Mesenteric fat pad (tissue), 1 donor: ENCODE results near the gene ISLR2. TPM values are rescaled to one million over a fixed set of nuclear protein-coding genes. Genes with fewer than 3 reads are reported as not detected.

Experiments
- DNase-seq: peaks from one replicate; pipeline ENCODE4 v3.0.0-alpha.2; 2020; ENCODE audit warnings: low spot score
- total RNA-seq: library from RNA; stranded (reverse); fragmentation: NEBNext Ultra II Directional; extraction: Animal tissue kit (Norgen Biotek cat#: 25700); gene quantifications from one replicate; pipeline ENCODE4 v1.2.1, GENCODE V29; 2021
- donor health status: DM: yes; HTN: yes; CAD: no.

ISLR2 gene
- total RNA-seq, 1 donor from 2014 or later = 0.61 TPM

- DNase-seq = peak; percentile 82
These were observed 45.1 kb downstream of the ISLR2 start for GRCh38 chr15:74175271-74176191.

GRCh38 chr15:74176262-74177214 is 46.2 kb downstream of the ISLR2 start:
- DNase-seq = peak; percentile 71

- DNase-seq = peak; percentile 69
These were observed 48.1 kb downstream of the ISLR2 start for GRCh38 chr15:74178326-74179100.

- peak; percentile 94 for DNase-seq
These were observed 48.9 kb downstream of the ISLR2 start for GRCh38 chr15:74179101-74179841.

- peak; percentile 73 for DNase-seq
These were observed 49.8 kb downstream of the ISLR2 start for GRCh38 chr15:74179983-74180880.

- no peak for DNase-seq
These were observed 50.7 kb downstream of the ISLR2 start for GRCh38 chr15:74180881-74181602.

- no peak for DNase-seq
These were observed 51.7 kb downstream of the ISLR2 start for GRCh38 chr15:74182131-74182530.

- no peak for DNase-seq
These were observed 54.3 kb downstream of the ISLR2 start for GRCh38 chr15:74184582-74185091.

- DNase-seq = no peak
These were observed 55.4 kb downstream of the ISLR2 start for GRCh38 chr15:74185710-74186348.

Other genes starting within 250 kb of the ISLR2 start
- gene LOXL1, start 204.1 kb upstream of the ISLR2 start, total RNA-seq = 14.0 TPM
- 18.6 TPM for gene STOML1, start 138.3 kb upstream of the ISLR2 start, total RNA-seq
- 92.3 TPM for gene PML, start 135.9 kb upstream of the ISLR2 start, total RNA-seq
- not detected for gene GOLGA6A, start 48.0 kb upstream of the ISLR2 start, total RNA-seq
- 35.5 TPM for gene ISLR, start 43.1 kb downstream of the ISLR2 start, total RNA-seq
- not detected for gene STRA6, start 72.2 kb downstream of the ISLR2 start, total RNA-seq
- not detected for gene CCDC33, start 105.7 kb downstream of the ISLR2 start, total RNA-seq
- gene CYP11A1, start 237.1 kb downstream of the ISLR2 start, total RNA-seq = 1.9 TPM